Heart right ventricle (tissue), 16 donors: ENCODE results near the gene SLC16A1. TPM values are rescaled to one million over a fixed set of nuclear protein-coding genes. Genes with fewer than 3 reads are reported as not detected.

ENCODE experiments used
- ATAC-seq, 8 donors: fragments of 200-7000 bp; cut with Tn5 transposase; one replicate each; pipeline ENCODE4 v1.9.1; 2020; ENCODE audit warnings: mild to moderate bottlenecking in 8 of 8, moderate library complexity in 8 of 8, moderate number of reproducible peaks in 1 of 8
- DNase-seq, 2 donors: peaks; one replicate each; pipeline ENCODE4 v3.0.0-alpha.2; 2020
- H3K27ac ChIP-seq, 10 donors: fragments of 200-600 bp; sonication (generic) in 2 of 10; one replicate each; pipeline versions ENCODE4 v1.5.0 to v1.8.0; 2020 to 2022; ENCODE audit warnings: mild to moderate bottlenecking in 3 of 10
- H3K27me3 ChIP-seq, 7 donors: fragments of 200-600 bp; one replicate each; pipeline ENCODE4 v1.8.0; 2021 to 2022; ENCODE audit warnings: mild to moderate bottlenecking in 2 of 7
- H3K36me3 ChIP-seq, 9 donors: fragments of 200-600 bp; sonication (generic) in 1 of 9; one replicate each; pipeline versions ENCODE4 v1.5.0 to v1.8.0; 2020 to 2022; ENCODE audit warnings: mild to moderate bottlenecking in 2 of 9
- H3K4me1 ChIP-seq, 9 donors: fragments of 200-600 bp; sonication (generic) in 1 of 9; one replicate each; pipeline versions ENCODE4 v1.5.0 to v1.8.0; 2020 to 2022; ENCODE audit warnings: mild to moderate bottlenecking in 4 of 9
- H3K4me3 ChIP-seq, 10 donors: fragments of 200-600 bp; sonication (generic) in 2 of 10; one replicate each; pipeline versions ENCODE4 v1.5.0 to v1.8.0; 2020 to 2022; ENCODE audit warnings: mild to moderate bottlenecking in 7 of 10, moderate library complexity in 2 of 10
- H3K9me3 ChIP-seq, 11 donors: fragments of 200-600 bp in 10 of 11; sonication (generic) in 2 of 11; one replicate each; pipeline versions ENCODE4 v1.5.0 to v1.8.0; 2013 to 2022; ENCODE audit warnings: mild to moderate bottlenecking in 2 of 11, control low read depth in 1 of 11, moderate library complexity in 1 of 11
- CTCF ChIP-seq, 9 donors: fragments of 200-600 bp; sonication (generic) in 2 of 9; IDR thresholded peaks; one replicate each; pipeline versions ENCODE4 v1.5.0 to v1.8.0; 2021 to 2022; ENCODE audit warnings: antibody characterized with exemption in 9 of 9, mild to moderate bottlenecking in 5 of 9, moderate library complexity in 1 of 9
- WGBS, 2 donors: extraction: QIAGEN DNeasy Blood & Tissue Kit; methylation state at CpG; one replicate each; pipeline ENCODE4 v1.1.7; 2013; ENCODE audit warnings: inconsistent platforms in 1 of 2; 5-methylcytosine and 5-hydroxymethylcytosine counted together
- intact Hi-C, 10 donors: fragments of 100-400 bp; cut with DNase I; formaldehyde crosslinking; loops; one replicate each; pipeline versions ENCODE4 v1.11.1 to v1.14.2; 2022
- polyA plus RNA-seq, 2 donors: library from polyadenylated mRNA; stranded (reverse); fragments of 200-250 nt; gene quantifications; one replicate each; pipeline ENCODE4 v1.2.3, GENCODE V29; 2013
- total RNA-seq, 10 donors: library from RNA; stranded (reverse); fragmentation: NEBNext Ultra II Directional in 3 of 10; extraction: Animal tissue kit (Norgen Biotek cat#: 25700) in 3 of 10; gene quantifications; one replicate each; pipeline versions ENCODE4 v1.2.1 to v1.2.4, GENCODE V29; 2021 to 2023
- donor health status: Arrhythmogenic right ventricular cardiomyopathy.
- donor health status: ischemic (EF 13 %, LVEDD 7.1; RV severe dilation, severe dysfunction).
- donor health status: healthy with polysubstance abuse.
- donor health status: DM: no; HTN: yes; CAD: no.
- donor health status: DM: no; HTN: no; CAD: no.
- donor health status: ischemic (EF 25% LVEDD 6.9; RV normal size, moderate dysfunction).
- donor health status: ischemic (EF 25% LVEDD 5.7; RV mildly dilated, moderate dysfunction).
- donor health status: healthy.
- donor health status: DM: yes; HTN: yes; CAD: no.
- donor health status: Ischemic cardiomyopathy.
- donor health status: ischemic (EF 35%, LVEDD 5.7; RV mildly dilated, moderate dysfunction).
- donor health status: nonischemic (EF 11% LVEDD 7.7; RV severe dilation, severe dysfunction).
- donor health status: DM: yes; HTN: yes; CAD: no.
- donor health status: PGD.
- donor health status: ischemic (EF 29% LVEDD 5.4; RV normal size, mild dysfunction).
- donor health status: nonischemic (EF 23%, LVEDD 6.1; RV moderate dilation, normal function).

SLC16A1 gene
- total and polyA plus RNA-seq, 12 donors: 43.9 to 193 (median 148) TPM

GRCh38 chr1:112954017-112954650 is 1.9 kb downstream of the SLC16A1 start:
- Histone ChIP-seq H3K4me1 (peaks cover 0 to 54% (median 44%) of the 10 kb centered on the region in 9 donors), H3K36me3 (no peaks in the 10 kb centered on the region), H3K9me3 (no peaks in the 10 kb centered on the region), H3K4me3 (peak overlapping the region in 9 of 10 donors; percentile 66 to 94 (median 81)), H3K27me3 (no peaks in the 10 kb centered on the region), H3K27ac (peak overlapping the region in 7 of 10 donors; percentile 85 to 96 (median 94))
- TF ChIP-seq CTCF (IDR thresholded peaks at IDR 0.05): no peak
- intact Hi-C loops: loop anchor here in 8 of 10 donors (2.0 to 10.0 kb wide), 8 partner anchors 49 to 239 kb away; partner anchors contain the start of gene PPM1J (in 1 of the 8)
- DNase-seq: no peak
- 49 to 60% methylated on average over 4 of the region's 4 CpGs for WGBS, 2 donors
- no peak for ATAC-seq

DNA sequence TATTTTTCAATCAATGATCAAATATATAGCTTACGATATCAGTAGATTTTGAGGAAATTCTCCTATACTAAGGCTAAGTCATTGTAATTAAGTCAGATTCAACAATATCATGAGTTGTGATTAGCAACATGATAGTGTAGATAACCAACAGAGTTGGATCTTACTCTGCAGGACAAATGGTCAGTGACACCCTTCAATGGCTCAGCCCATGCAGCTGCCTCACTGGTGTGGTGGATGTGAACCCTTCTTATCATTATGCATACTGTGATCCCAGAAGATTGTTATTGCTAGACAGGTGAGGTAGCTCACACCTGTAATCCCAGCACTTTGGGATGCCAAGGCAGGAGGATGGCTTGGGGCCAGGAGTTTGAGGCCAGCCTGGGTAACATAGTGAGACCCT is 5.6 kb downstream of the SLC16A1 start:
- Histone ChIP-seq H3K4me3 (no peak overlapping the region), H3K27me3 (no peaks in the 10 kb centered on the region), H3K36me3 (no peaks in the 10 kb centered on the region), H3K4me1 (peaks cover 0 to 44% (median 27%) of the 10 kb centered on the region in 9 donors), H3K27ac (no peak overlapping the region), H3K9me3 (no peaks in the 10 kb centered on the region)
- TF ChIP-seq CTCF (IDR thresholded peaks at IDR 0.05): no peak
- ATAC-seq (no peak), DNase-seq (no peak)
- WGBS, 2 donors: 96% methylated on average over 1 of the region's 1 CpG
- intact Hi-C loops: loop anchor here in 8 of 10 donors (5.0 to 10.0 kb wide), 7 partner anchors 46 to 236 kb away; partner anchors contain the start of gene PPM1J (in 1 of the 8)

GRCh38 chr1:112946683-112947082 is 9.3 kb downstream of the SLC16A1 start:
- Histone ChIP-seq H3K4me3 (no peak overlapping the region), H3K36me3 (peaks cover 0 to 8% (median 0%) of the 10 kb centered on the region in 9 donors), H3K9me3 (no peaks in the 10 kb centered on the region), H3K27me3 (no peaks in the 10 kb centered on the region), H3K4me1 (peaks cover 0 to 22% (median 5%) of the 10 kb centered on the region in 9 donors), H3K27ac (peak overlapping the region in 2 of 10 donors; percentile 6 to 42)
- no peak for DNase-seq
- TF ChIP-seq CTCF (IDR thresholded peaks at IDR 0.05): no peak
- intact Hi-C loops: no loop called here
- no peak for ATAC-seq
- 50 to 58% methylated on average over 3 of the region's 3 CpGs for WGBS, 2 donors

- WGBS, 2 donors: 76 to 78% methylated on average over 3 of the region's 3 CpGs
- H3K27me3 ChIP-seq: no peaks in the 10 kb centered on the region
- H3K36me3 ChIP-seq: peaks cover 0 to 8% (median 0%) of the 10 kb centered on the region in 9 donors
- no peaks in the 10 kb centered on the region for H3K9me3 ChIP-seq
- no peak overlapping the region for H3K4me3 ChIP-seq
- no peak for TF ChIP-seq CTCF (IDR thresholded peaks at IDR 0.05)
- intact Hi-C loops: loop anchor here in 1 of 10 donors (10.0 kb wide), 1 partner anchor 55 kb away; no protein-coding TSS in a partner anchor
- no peak for ATAC-seq
- DNase-seq: no peak
- H3K4me1 ChIP-seq: peaks cover 0 to 43% (median 34%) of the 10 kb centered on the region in 9 donors
- H3K27ac ChIP-seq: no peak overlapping the region
Observed at GRCh38 chr1:112939810-112940209, 16.2 kb downstream of the SLC16A1 start.
